Stimulated activated CD8-positive, alpha-beta memory T cell treated with anti-CD3 and anti-CD28 coated beads, Interleukin-4, amount 100 ng/mL, for 24 hours (primary cell): Measurements from ENCODE around the gene CENPQ.

Source experiments
- DNase-seq: peaks from one replicate; pipeline ENCODE4 v3.0.0-alpha.2; 2020; ENCODE audit warnings: low read depth

The CENPQ gene

GRCh38 chr6:49541936-49542335, 78.8 kb downstream of the CENPQ start:
- DNase-seq = no peak
